NT2/D1 (cell line): ENCODE data around the gene UBXN6.

Experiments
- SUZ12 ChIP-seq: IDR thresholded peaks from 2 replicates; pipeline ENCODE4 v1.6.1; 2011; ENCODE audit not compliant: insufficient read length, insufficient read depth; ENCODE audit errors: extremely low read depth
- YY1 ChIP-seq: IDR thresholded peaks from 2 replicates; pipeline ENCODE4 v1.6.1; 2011; ENCODE audit not compliant: insufficient read length, insufficient read depth
- ZNF274 ChIP-seq: IDR thresholded peaks from 2 replicates; pipeline ENCODE4 v1.6.1; 2011; ENCODE audit warnings: mild to moderate bottlenecking, low read depth, low read length

DNA sequence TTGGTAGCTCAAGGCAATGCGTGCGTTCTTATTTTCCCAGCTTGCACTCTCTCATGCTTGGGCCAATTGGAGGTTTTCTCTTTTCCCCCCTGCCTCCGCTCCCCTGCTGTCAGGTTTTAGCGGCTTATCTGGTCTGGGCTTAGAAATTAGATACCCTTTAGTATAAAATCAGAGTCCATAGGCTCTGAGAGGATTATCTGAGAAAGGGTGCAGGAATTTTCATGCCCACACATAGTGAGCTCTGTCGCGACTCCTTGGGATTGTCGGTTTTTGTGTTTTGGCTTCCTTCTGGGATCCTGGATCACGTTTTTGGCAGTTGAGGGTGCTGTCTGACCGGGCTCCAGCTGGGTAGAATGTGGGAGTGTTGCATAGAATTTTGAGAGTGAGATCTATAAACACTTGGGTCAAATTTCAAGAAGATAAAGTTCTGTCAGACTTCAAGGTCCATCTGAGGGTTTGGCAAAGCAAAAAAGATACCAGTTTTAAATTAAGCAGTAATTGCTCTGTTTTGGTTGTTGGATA is 42.7 kb downstream of the UBXN6 start:
- TF ChIP-seq SUZ12 (no peak), YY1 (no peak), ZNF274 (no peak)
